HCT116 (cell line): Measurements from ENCODE around the gene SRSF3. TPM values are rescaled to one million over a fixed set of nuclear protein-coding genes. Genes with fewer than 3 reads are reported as not detected.

ENCODE experiments used
- ATAC-seq: fragments of 200-7000 bp; cut with Tn5 transposase; 2 replicates; pipeline ENCODE4 v1.9.1; 2020; ENCODE audit warnings: mild to moderate bottlenecking, moderate library complexity
- BruUV-seq: library from RNA; stranded (reverse); fragments of 400-500 nt; replicated peaks from 2 replicates; lab custom pipeline; 2021; lab: Mats Ljungman, UMichigan
- CTCF ChIA-PET: fragments of 300-600 bp; sonication (Branson Sonifier 250); formaldehyde crosslinking; loops from one replicate; lab custom pipeline; 2021; ENCODE audit warnings: antibody characterized with exemption; lab: Charles Lee
- POLR2A ChIA-PET: fragments of 300-600, 350-600 bp; sonication (Branson Sonifier 250); formaldehyde crosslinking; loops from one replicate; lab custom pipeline; 2021; ENCODE audit warnings: antibody characterized with exemption; lab: Charles Lee
- RAD21 ChIA-PET, 2 experiments: fragments of 300-600 bp; sonication (Branson Sonifier 250); formaldehyde crosslinking; loops; one replicate each; lab custom pipeline; 2023; ENCODE audit warnings: low total read pairs in 2 of 2; ENCODE audit not compliant: uncharacterized antibody in 2 of 2, unreplicated experiment in 2 of 2, low non-redundant PET in 1 of 2; lab: Charles Lee
- DNase-seq: peaks from one replicate; pipeline ENCODE4 v3.0.0-alpha.2; 2010; ENCODE audit warnings: low read depth, low spot score
- H2AFZ ChIP-seq: fragments of 200-600 bp; shearing (Covaris generic), sonication (generic); 2 replicates; pipeline ENCODE4 v1.6.1; 2017; ENCODE audit warnings: low read depth, mixed run types, mixed read lengths, antibody characterized with exemption, low read length; ENCODE audit not compliant: poor library complexity, severe bottlenecking
- H3K27ac ChIP-seq: 2 replicates; pipeline ENCODE4 v1.5.1; 2012; ENCODE audit warnings: low read depth, low read length
- H3K27me3 ChIP-seq: fragments of 200-600 bp; sonication (generic); 2 replicates; pipeline ENCODE4 v1.6.1; 2016; ENCODE audit warnings: mixed run types, low read length, mixed read lengths; ENCODE audit not compliant: insufficient read depth
- H3K36me3 ChIP-seq, 2 experiments: fragments of 200-500 bp in 1 of 2; fragments of 200-600 bp in 1 of 2; sonication (Bioruptor generic) in 1 of 2; sonication (generic) in 1 of 2; 2 replicates each; pipeline versions ENCODE4 v1.5.1 to v1.6.1; 2014 to 2016; ENCODE audit warnings: low read length in 2 of 2, inconsistent platforms in 1 of 2, mixed read lengths in 1 of 2, mixed run types in 1 of 2; ENCODE audit not compliant: insufficient read depth in 2 of 2, control insufficient read depth in 1 of 2
- H3K4me1 ChIP-seq, 2 experiments: fragments of 200-600 bp in 1 of 2; sonication (generic) in 1 of 2; 2 replicates each; pipeline versions ENCODE4 v1.5.1 to v1.6.1; 2012 to 2017; ENCODE audit warnings: low read length in 2 of 2, inconsistent platforms in 1 of 2, mild to moderate bottlenecking in 1 of 2, mixed read lengths in 1 of 2, mixed run types in 1 of 2, moderate library complexity in 1 of 2; ENCODE audit not compliant: insufficient read depth in 2 of 2, control insufficient read depth in 1 of 2
- H3K4me2 ChIP-seq: fragments of 200-600 bp; sonication (generic); 2 replicates; pipeline ENCODE4 v1.6.1; 2017; ENCODE audit warnings: mixed run types, low read length, mixed read lengths
- H3K4me3 ChIP-seq, 2 experiments: fragments of 200-600 bp in 1 of 2; sonication (generic) in 1 of 2; replicated peaks in 1 of 2; 2 replicates each; pipeline ENCODE4 v1.5.1; 2011 to 2016; ENCODE audit warnings: low read length in 2 of 2, control low read depth in 1 of 2, low read depth in 1 of 2, mild to moderate bottlenecking in 1 of 2, mixed read lengths in 1 of 2, mixed run types in 1 of 2
- H3K79me2 ChIP-seq: fragments of 200-600 bp; sonication (generic); 2 replicates; pipeline ENCODE4 v1.6.1; 2017; ENCODE audit warnings: mild to moderate bottlenecking, mixed run types, low read length, moderate library complexity, mixed read lengths; ENCODE audit not compliant: insufficient read depth
- H3K9ac ChIP-seq: fragments of 200-600 bp; sonication (generic); 2 replicates; pipeline ENCODE4 v1.6.1; 2016; ENCODE audit warnings: low read length, mixed read lengths
- H3K9me2 ChIP-seq: fragments of 200-600 bp; sonication (generic), shearing (Covaris generic); 2 replicates; pipeline ENCODE4 v1.6.1; 2017; ENCODE audit warnings: mixed run types, mild to moderate bottlenecking, moderate library complexity; ENCODE audit not compliant: insufficient read depth
- H3K9me3 ChIP-seq, 2 experiments: fragments of 200-500 bp in 1 of 2; fragments of 200-600 bp in 1 of 2; sonication (Bioruptor generic) in 1 of 2; sonication (generic) in 1 of 2; 2 replicates each; pipeline ENCODE4 v1.6.1; 2014 to 2017; ENCODE audit warnings: low read length in 2 of 2, mixed read lengths in 2 of 2, inconsistent platforms in 1 of 2, low read depth in 1 of 2, mild to moderate bottlenecking in 1 of 2, mixed run types in 1 of 2, moderate library complexity in 1 of 2; ENCODE audit not compliant: control insufficient read depth in 1 of 2, insufficient read depth in 1 of 2
- H4K20me1 ChIP-seq: fragments of 200-600 bp; sonication (generic), shearing (Covaris generic); 2 replicates; pipeline ENCODE4 v1.6.1; 2017; ENCODE audit warnings: mixed run types, mild to moderate bottlenecking, moderate library complexity; ENCODE audit not compliant: insufficient read depth
- CBX3 ChIP-seq: IDR thresholded peaks from 2 replicates; pipeline ENCODE4 v1.6.1; 2012; ENCODE audit warnings: low read depth
- CEBPB ChIP-seq: IDR thresholded peaks from 2 replicates; pipeline ENCODE4 v1.6.1; 2012; ENCODE audit warnings: low read depth
- EGR1 ChIP-seq: IDR thresholded peaks from 2 replicates; pipeline ENCODE4 v1.6.1; 2012; ENCODE audit warnings: low read depth
- EZH2phosphoT487 ChIP-seq: fragments of 200-600 bp; IDR thresholded peaks from 2 replicates; pipeline ENCODE4 v1.6.1; 2018; ENCODE audit warnings: antibody characterized with exemption, borderline replicate concordance
- FOSL1 ChIP-seq: IDR thresholded peaks from 2 replicates; pipeline ENCODE4 v1.6.1; 2012; ENCODE audit warnings: low read depth
- JUND ChIP-seq: IDR thresholded peaks from 2 replicates; pipeline ENCODE4 v1.6.1; 2012
- POLR2A ChIP-seq: IDR thresholded peaks from 2 replicates; pipeline ENCODE4 v1.7.0; 2011; ENCODE audit warnings: borderline replicate concordance; ENCODE audit not compliant: insufficient read depth, insufficient read length; ENCODE audit errors: extremely low read depth
- POLR2AphosphoS5 ChIP-seq: IDR thresholded peaks from 2 replicates; pipeline ENCODE4 v1.6.1; 2011; ENCODE audit warnings: mild to moderate bottlenecking, low read depth, low read length, moderate library complexity
- RAD21 ChIP-seq: IDR thresholded peaks from 2 replicates; pipeline ENCODE4 v1.6.1; 2012; ENCODE audit warnings: low read depth, mild to moderate bottlenecking
- SIN3A ChIP-seq: IDR thresholded peaks from 2 replicates; pipeline ENCODE4 v1.6.1; 2012; ENCODE audit warnings: low read depth
- SP1 ChIP-seq: IDR thresholded peaks from 2 replicates; pipeline ENCODE4 v1.6.1; 2012; ENCODE audit warnings: low read depth
- SRF ChIP-seq: IDR thresholded peaks from 2 replicates; pipeline ENCODE4 v1.6.1; 2012; ENCODE audit warnings: low read depth
- TCF7L2 ChIP-seq: IDR thresholded peaks from 2 replicates; pipeline ENCODE4 v1.7.0; 2011; ENCODE audit warnings: borderline replicate concordance, inconsistent platforms; ENCODE audit not compliant: insufficient read depth, insufficient read length; ENCODE audit errors: extremely low read depth
- YY1 ChIP-seq: IDR thresholded peaks from 2 replicates; pipeline ENCODE4 v1.6.1; 2011; ENCODE audit warnings: low read length, low read depth, moderate library complexity, mild to moderate bottlenecking; ENCODE audit not compliant: insufficient replicate concordance; ENCODE audit errors: extremely low read depth
- ZFX ChIP-seq: fragments of 450-650 bp; IDR thresholded peaks from 2 replicates; pipeline ENCODE4 v1.6.1; 2017
- ZNF274 ChIP-seq: fragments of 200-500 bp; sonication (Bioruptor generic); IDR thresholded peaks from 2 replicates; pipeline ENCODE4 v1.6.1; 2014; ENCODE audit warnings: mild to moderate bottlenecking, low read depth, low read length, inconsistent platforms
- intact Hi-C: fragments of 100-400 bp; cut with micrococcal nuclease; formaldehyde crosslinking; loops from 2 replicates; pipeline ENCODE4 v1.10.0; 2022
- total RNA-seq: library from RNA; stranded (reverse); gene quantifications from one replicate; pipeline ENCODE4 v1.2.1, GENCODE V29; 2021; ENCODE audit not compliant: unreplicated experiment
- TF ChIP-seq, protein P1 (sequence below): IDR thresholded peaks from 2 replicates; pipeline ENCODE4 v1.6.1; 2012; ENCODE audit warnings: low read depth
- TF ChIP-seq, protein P2 (sequence below): IDR thresholded peaks from 2 replicates; pipeline ENCODE4 v1.6.1; 2012
- TF ChIP-seq, protein P3 (sequence below), 3 experiments: fragments of 200-600 bp in 1 of 3; sonication (generic) in 1 of 3; IDR thresholded peaks in 2 of 3; conservative IDR thresholded peaks in 1 of 3; 2 replicates each; pipeline ENCODE4 v1.5.1; 2012 to 2017; ENCODE audit warnings: low read depth in 2 of 3, low read length in 2 of 3, antibody characterized with exemption in 1 of 3, borderline replicate concordance in 1 of 3, control low read depth in 1 of 3, mild to moderate bottlenecking in 1 of 3, mixed read lengths in 1 of 3, mixed run types in 1 of 3, moderate library complexity in 1 of 3; ENCODE audit not compliant: insufficient read depth in 1 of 3

The SRSF3 gene
- total RNA-seq, 1 experiment from 2014 or later = 362 TPM

DNA sequence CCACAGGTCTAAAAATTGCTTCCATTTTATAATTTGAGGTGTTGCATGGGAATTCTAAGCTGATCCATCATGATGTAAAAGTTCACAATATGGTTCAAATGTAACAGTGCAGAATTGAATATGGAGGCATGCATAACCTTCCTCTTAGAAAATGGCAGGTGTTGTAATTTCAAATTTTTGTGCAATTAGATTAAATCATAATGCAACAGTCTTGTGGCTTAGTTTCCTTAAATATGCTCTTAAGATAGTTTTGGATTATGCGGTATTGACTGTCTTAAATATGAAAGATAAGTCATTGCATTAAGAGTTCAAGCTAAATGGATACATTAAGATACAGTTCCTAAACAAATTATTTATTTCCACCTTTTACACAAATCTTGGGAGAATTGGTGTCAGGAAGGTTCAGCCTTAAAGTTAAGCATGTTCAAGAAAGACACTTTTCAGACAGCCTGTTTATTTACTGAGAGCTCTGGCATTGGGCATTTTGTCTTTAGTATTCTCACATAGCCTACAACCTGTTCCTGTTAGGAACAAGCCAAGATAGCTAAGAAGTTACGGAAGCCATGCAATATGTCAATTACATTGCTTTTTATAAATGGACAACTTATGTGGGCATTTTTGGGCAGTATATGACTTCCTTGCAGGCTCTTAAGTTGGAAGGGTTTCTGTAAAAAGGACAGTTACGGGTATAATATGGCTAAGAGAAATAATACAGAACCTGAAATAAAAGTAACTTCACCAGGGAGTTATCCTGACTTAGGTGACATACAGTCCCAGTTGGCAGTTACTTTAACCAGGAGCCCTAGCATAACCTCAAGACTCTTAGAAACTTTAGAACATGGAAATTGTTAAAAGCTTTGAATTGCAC lies 9.3 kb downstream of the SRSF3 start:
- ATAC-seq (no peak), DNase-seq (no peak)
- Histone ChIP-seq H3K4me3 (no peak overlapping the region), H3K36me3 (peaks cover 75 to 89% of the 10 kb centered on the region in 2 experiments), H3K9me3 (no peaks in the 10 kb centered on the region), H3K9ac (no peak overlapping the region), H3K4me2 (no peak overlapping the region), H3K4me1 (peaks cover 9 to 20% of the 10 kb centered on the region in 2 experiments; a peak in 2 of 4 replicates), H4K20me1 (peaks cover 76% of the 10 kb centered on the region), H3K27me3 (no peaks in the 10 kb centered on the region), H3K27ac (no peak overlapping the region), H2AFZ (no peak overlapping the region), H3K9me2 (no peaks in the 10 kb centered on the region), H3K79me2 (peaks cover 98% of the 10 kb centered on the region)
- no TSS peak for BruUV-seq
- TF ChIP-seq EZH2phosphoT487 = no peak
- TF ChIP-seq RAD21 = no peak
- no peak for TF ChIP-seq SP1
- TF ChIP-seq CEBPB = no peak
- no peak for TF ChIP-seq POLR2AphosphoS5
- TF ChIP-seq ZFX = no peak
- TF ChIP-seq TCF7L2 = no peak
- TF ChIP-seq CBX3 = no peak
- TF ChIP-seq ZNF274 = no peak
- no peak for TF ChIP-seq FOSL1
- no peak for TF ChIP-seq POLR2A
- TF ChIP-seq, protein P1, sequence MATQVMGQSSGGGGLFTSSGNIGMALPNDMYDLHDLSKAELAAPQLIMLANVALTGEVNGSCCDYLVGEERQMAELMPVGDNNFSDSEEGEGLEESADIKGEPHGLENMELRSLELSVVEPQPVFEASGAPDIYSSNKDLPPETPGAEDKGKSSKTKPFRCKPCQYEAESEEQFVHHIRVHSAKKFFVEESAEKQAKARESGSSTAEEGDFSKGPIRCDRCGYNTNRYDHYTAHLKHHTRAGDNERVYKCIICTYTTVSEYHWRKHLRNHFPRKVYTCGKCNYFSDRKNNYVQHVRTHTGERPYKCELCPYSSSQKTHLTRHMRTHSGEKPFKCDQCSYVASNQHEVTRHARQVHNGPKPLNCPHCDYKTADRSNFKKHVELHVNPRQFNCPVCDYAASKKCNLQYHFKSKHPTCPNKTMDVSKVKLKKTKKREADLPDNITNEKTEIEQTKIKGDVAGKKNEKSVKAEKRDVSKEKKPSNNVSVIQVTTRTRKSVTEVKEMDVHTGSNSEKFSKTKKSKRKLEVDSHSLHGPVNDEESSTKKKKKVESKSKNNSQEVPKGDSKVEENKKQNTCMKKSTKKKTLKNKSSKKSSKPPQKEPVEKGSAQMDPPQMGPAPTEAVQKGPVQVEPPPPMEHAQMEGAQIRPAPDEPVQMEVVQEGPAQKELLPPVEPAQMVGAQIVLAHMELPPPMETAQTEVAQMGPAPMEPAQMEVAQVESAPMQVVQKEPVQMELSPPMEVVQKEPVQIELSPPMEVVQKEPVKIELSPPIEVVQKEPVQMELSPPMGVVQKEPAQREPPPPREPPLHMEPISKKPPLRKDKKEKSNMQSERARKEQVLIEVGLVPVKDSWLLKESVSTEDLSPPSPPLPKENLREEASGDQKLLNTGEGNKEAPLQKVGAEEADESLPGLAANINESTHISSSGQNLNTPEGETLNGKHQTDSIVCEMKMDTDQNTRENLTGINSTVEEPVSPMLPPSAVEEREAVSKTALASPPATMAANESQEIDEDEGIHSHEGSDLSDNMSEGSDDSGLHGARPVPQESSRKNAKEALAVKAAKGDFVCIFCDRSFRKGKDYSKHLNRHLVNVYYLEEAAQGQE = no peak
- TF ChIP-seq, protein P2, sequence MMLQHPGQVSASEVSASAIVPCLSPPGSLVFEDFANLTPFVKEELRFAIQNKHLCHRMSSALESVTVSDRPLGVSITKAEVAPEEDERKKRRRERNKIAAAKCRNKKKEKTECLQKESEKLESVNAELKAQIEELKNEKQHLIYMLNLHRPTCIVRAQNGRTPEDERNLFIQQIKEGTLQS = no peak
- no peak for TF ChIP-seq JUND
- no peak for TF ChIP-seq SRF
- TF ChIP-seq EGR1 = no peak
- TF ChIP-seq, protein P3, sequence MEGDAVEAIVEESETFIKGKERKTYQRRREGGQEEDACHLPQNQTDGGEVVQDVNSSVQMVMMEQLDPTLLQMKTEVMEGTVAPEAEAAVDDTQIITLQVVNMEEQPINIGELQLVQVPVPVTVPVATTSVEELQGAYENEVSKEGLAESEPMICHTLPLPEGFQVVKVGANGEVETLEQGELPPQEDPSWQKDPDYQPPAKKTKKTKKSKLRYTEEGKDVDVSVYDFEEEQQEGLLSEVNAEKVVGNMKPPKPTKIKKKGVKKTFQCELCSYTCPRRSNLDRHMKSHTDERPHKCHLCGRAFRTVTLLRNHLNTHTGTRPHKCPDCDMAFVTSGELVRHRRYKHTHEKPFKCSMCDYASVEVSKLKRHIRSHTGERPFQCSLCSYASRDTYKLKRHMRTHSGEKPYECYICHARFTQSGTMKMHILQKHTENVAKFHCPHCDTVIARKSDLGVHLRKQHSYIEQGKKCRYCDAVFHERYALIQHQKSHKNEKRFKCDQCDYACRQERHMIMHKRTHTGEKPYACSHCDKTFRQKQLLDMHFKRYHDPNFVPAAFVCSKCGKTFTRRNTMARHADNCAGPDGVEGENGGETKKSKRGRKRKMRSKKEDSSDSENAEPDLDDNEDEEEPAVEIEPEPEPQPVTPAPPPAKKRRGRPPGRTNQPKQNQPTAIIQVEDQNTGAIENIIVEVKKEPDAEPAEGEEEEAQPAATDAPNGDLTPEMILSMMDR (IDR thresholded peaks at IDR 0.05 in 2 of 3, conservative IDR thresholded peaks at IDR 0.05 in 1 of 3; ENCODE audit: borderline replicate concordance in 1 of 3, insufficient read depth in 1 of 3, low read depth in 2 of 3, low read length in 2 of 3) = no peak
- TF ChIP-seq SIN3A = no peak
- TF ChIP-seq YY1 = no peak
- POLR2A ChIA-PET = no interaction called here
- CTCF ChIA-PET = no interaction called here
- RAD21 ChIA-PET = no interaction called here
- intact Hi-C loops = no loop called here
